GM21526 (cell line): ENCODE results near the gene EIF1AY.
"Not testable (repeated sequence)": the region's sequence is repeated elsewhere in the genome, so short reads cannot be mapped to it uniquely, and the experiment has no call there.

Source experiments
- ATAC-seq: cut with Tn5 transposase; IDR thresholded peaks from one replicate; pipeline ENCODE4 v1.9.1; 2021; ENCODE audit warnings: moderate library complexity; ENCODE audit not compliant: unreplicated experiment, low FRiP score

The EIF1AY gene

GRCh38 chrY:20575531-20576121 lies at the start of gene EIF1AY:
EIF1AY (plus strand) TSS chrY:20575776; CDS start chrY:20575872, 96 bp downstream.
- ATAC-seq: no peak

GRCh38 chrY:20528435-20528834 lies 47.1 kb upstream of the EIF1AY start:
- ATAC-seq: no peak

- ATAC-seq: no peak
Measured at GRCh38 chrY:20538186-20538585, 37.4 kb upstream of the EIF1AY start.

GRCh38 chrY:20538933-20539332 lies 36.6 kb upstream of the EIF1AY start:
- no peak for ATAC-seq

GRCh38 chrY:20544451-20544960 lies 31.1 kb upstream of the EIF1AY start:
- ATAC-seq: no peak

- ATAC-seq: no peak
Measured at GRCh38 chrY:20546071-20546470, 29.5 kb upstream of the EIF1AY start.

GRCh38 chrY:20549289-20549688 lies 26.3 kb upstream of the EIF1AY start:
- no peak for ATAC-seq

GRCh38 chrY:20551840-20552239 lies 23.7 kb upstream of the EIF1AY start:
- ATAC-seq: no peak

GRCh38 chrY:20552764-20553323 lies 22.7 kb upstream of the EIF1AY start:
- not testable (repeated sequence) for ATAC-seq

- ATAC-seq: no peak
Measured at GRCh38 chrY:20555820-20556219, 19.8 kb upstream of the EIF1AY start.

- no peak for ATAC-seq
Measured at GRCh38 chrY:20558677-20559076, 16.9 kb upstream of the EIF1AY start.

GRCh38 chrY:20559873-20560512 lies 15.6 kb upstream of the EIF1AY start:
- ATAC-seq: no peak

GRCh38 chrY:20571306-20571705 lies 4.3 kb upstream of the EIF1AY start:
- ATAC-seq: no peak

- no peak for ATAC-seq
Measured at GRCh38 chrY:20576506-20576905, 930 bp downstream of the EIF1AY start.

- no peak for ATAC-seq
Measured at GRCh38 chrY:20578206-20578605, 2.6 kb downstream of the EIF1AY start.

GRCh38 chrY:20581687-20582086 lies 6.1 kb downstream of the EIF1AY start:
- ATAC-seq: no peak

GRCh38 chrY:20586161-20586560 lies 10.6 kb downstream of the EIF1AY start:
- ATAC-seq: no peak
